ENCODE results near the gene CACNB2. TPM values are rescaled to one million over a fixed set of nuclear protein-coding genes. Genes with fewer than 3 reads are reported as not detected.

CACNB2 gene
- total RNA-seq, 3 donors from 2014 or later, result not detected

DNA sequence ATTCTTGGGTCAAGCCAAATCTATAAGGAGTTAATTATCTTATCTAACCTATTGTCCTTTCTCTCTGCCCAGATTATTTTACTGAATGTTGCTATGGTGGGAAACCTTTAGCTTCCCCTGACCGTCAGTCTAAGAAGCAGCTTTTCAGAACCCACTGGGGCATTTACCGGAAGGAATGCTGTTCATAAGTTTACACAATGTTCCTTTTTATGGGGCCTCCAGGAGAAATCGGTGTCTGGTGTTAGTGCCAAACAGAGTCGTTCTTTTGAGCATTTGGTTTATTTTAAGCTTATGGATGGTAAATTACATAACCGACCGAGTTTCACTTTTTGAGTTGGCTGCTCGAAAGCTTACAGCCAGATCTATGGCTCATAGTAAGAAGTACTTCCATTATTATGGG is 111.9 kb downstream of the CACNB2 start:
- H3K27me3 Mint-ChIP-seq (ENCODE audit: low read depth), result peaks cover 2% of the 10 kb centered on the region
- ATAC-seq (no peak), DNase-seq (no peak)
- H3K4me3 Mint-ChIP-seq, result no peak overlapping the region
- H3K36me3 Mint-ChIP-seq (ENCODE audit: insufficient read depth), result no peaks in the 10 kb centered on the region
- no peaks in the 10 kb centered on the region for H3K4me1 Mint-ChIP-seq (ENCODE audit: low read depth)
- H3K9me3 Mint-ChIP-seq, result no peaks in the 10 kb centered on the region

DNA sequence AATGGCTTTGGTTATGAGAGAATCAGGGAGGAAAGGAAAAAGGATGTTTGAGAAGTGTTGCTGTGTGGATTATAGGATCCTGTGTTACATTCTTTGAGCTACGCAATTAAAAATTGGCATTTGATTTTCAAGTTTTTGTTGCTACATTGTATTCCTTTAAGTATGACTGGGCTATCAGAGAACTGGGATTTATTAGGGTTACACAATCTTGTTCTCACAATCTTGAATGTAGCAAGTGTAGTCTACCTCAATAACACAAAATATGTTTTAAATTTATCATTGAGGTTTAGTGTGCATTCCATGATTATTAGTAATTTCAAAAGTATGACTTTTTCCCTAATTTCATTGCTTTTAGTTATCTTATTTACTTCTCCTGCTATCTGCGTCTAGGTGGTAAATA is 113.9 kb downstream of the CACNB2 start:
- no peak for DNase-seq
- no peaks in the 10 kb centered on the region for H3K4me1 Mint-ChIP-seq (ENCODE audit: low read depth)
- H3K4me3 Mint-ChIP-seq, result no peak overlapping the region
- H3K36me3 Mint-ChIP-seq (ENCODE audit: insufficient read depth), result no peaks in the 10 kb centered on the region
- no peak for ATAC-seq
- H3K9me3 Mint-ChIP-seq, result no peaks in the 10 kb centered on the region
- H3K27me3 Mint-ChIP-seq (ENCODE audit: low read depth), result peaks cover 2% of the 10 kb centered on the region

DNA sequence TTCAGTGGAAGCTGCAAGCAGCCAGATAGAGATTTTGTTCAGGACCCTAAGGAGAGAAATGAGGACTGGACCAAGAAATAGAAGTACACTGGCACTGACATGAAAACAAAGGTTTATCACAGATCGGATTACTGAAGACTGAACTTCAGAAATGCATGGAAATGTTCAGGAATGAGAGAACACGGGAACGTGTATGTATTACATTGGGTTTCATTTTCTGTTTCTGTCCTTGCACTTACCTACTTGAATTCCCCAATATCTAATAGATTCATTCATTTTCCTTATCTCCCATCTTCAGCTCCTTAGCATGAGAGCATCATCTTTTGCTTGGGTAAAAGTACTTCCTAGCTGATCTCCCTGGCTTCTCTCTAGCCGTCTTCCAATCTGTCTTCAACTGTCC is 114.5 kb downstream of the CACNB2 start:
- Mint-ChIP-seq H3K36me3 (ENCODE audit: insufficient read depth) (no peaks in the 10 kb centered on the region), H3K27me3 (ENCODE audit: low read depth) (peaks cover 2% of the 10 kb centered on the region), H3K4me3 (no peak overlapping the region), H3K4me1 (ENCODE audit: low read depth) (no peaks in the 10 kb centered on the region), H3K9me3 (no peaks in the 10 kb centered on the region)
- DNase-seq (no peak), ATAC-seq (no peak)

DNA sequence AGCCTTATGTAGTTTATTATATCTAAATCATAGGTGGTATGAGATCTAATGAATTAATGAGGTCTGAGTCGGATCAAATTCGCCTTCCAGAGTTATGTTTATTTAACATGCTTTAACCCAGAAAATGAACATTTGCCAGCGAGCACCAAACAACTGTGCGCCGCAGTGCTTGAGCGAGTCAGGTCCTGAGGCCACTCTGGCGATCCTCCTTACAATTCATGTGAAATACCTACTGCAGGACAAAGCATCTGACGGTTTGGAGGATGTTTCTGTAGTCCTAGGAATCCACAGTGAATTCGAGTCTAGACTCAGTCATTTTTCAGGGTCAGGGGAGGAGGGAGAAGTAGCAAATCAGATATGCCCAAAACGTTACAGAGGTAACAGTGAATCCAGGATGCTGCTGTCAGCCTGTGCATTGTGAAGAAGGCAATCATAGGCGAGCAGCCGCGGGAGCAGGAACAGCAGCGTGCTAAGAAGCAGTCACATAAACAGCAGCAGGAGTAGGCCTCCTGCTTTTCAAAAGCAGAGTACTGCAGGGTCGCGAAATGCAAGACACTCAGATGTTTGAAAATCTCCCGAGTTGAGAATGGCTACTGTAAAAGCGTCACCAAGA is 120.2 kb downstream of the CACNB2 start:
- no peaks in the 10 kb centered on the region for H3K4me1 Mint-ChIP-seq (ENCODE audit: low read depth)
- DNase-seq (no peak), ATAC-seq (no peak)
- H3K9me3 Mint-ChIP-seq, result no peaks in the 10 kb centered on the region
- peaks cover 2% of the 10 kb centered on the region for H3K27me3 Mint-ChIP-seq (ENCODE audit: low read depth)
- H3K36me3 Mint-ChIP-seq (ENCODE audit: insufficient read depth), result no peaks in the 10 kb centered on the region
- H3K4me3 Mint-ChIP-seq, result no peak overlapping the region

DNA sequence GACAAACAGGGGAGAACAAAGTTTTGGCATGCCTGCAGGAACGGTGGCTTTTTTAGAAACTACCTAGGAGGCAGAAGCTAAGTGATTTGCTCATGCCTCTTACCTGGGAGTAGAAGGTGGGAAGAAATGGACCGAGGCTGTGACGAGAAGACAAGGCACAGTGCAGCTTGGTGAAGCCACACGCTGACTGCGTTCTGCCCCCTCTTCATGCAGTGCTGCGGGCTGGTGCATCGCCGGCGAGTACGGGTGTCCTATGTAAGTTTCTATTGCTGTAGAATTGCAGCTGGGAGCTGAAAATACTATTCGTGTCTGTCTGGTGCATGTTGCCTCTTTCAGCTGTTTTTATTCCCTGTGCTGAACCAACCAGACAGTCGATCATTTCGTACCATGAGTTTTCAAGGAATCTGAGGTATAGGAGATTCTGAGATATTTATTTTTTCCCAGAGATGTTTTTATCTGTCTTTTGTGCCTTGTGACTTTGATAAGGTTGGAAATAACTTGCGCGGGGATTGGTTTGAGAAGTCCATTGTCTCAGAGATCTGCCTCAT is 120.9 kb downstream of the CACNB2 start:
- Mint-ChIP-seq H3K27me3 (ENCODE audit: low read depth) (peaks cover 2% of the 10 kb centered on the region), H3K36me3 (ENCODE audit: insufficient read depth) (no peaks in the 10 kb centered on the region), H3K4me3 (no peak overlapping the region), H3K4me1 (ENCODE audit: low read depth) (no peaks in the 10 kb centered on the region), H3K9me3 (no peaks in the 10 kb centered on the region)
- DNase-seq (no peak), ATAC-seq (no peak)

DNA sequence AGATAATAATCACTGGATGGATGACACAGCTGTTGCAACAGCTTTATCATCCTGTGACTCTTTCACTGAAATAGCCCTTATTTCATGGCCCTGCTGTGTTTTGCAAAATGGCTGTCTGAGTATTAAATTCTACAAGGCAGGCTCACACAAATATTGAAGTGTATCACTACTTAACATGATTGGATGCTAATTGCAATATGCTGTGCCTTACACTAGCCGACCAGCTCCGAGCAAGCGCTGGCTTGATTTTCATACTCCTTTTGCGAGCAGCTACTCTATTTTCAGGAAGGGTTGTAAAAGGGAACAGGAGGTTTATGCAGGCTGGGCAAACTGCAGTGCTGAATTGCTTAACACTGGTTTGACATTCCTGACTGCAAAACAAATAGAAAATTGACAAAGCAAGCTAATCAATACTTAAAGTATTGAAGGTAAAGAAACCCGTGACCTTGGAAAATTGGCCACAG is 121.6 kb downstream of the CACNB2 start:
- no peak for DNase-seq
- Mint-ChIP-seq H3K4me1 (ENCODE audit: low read depth) (no peaks in the 10 kb centered on the region), H3K4me3 (no peak overlapping the region), H3K27me3 (ENCODE audit: low read depth) (peaks cover 2% of the 10 kb centered on the region), H3K9me3 (no peaks in the 10 kb centered on the region), H3K36me3 (ENCODE audit: insufficient read depth) (no peaks in the 10 kb centered on the region)
- ATAC-seq, result no peak

DNA sequence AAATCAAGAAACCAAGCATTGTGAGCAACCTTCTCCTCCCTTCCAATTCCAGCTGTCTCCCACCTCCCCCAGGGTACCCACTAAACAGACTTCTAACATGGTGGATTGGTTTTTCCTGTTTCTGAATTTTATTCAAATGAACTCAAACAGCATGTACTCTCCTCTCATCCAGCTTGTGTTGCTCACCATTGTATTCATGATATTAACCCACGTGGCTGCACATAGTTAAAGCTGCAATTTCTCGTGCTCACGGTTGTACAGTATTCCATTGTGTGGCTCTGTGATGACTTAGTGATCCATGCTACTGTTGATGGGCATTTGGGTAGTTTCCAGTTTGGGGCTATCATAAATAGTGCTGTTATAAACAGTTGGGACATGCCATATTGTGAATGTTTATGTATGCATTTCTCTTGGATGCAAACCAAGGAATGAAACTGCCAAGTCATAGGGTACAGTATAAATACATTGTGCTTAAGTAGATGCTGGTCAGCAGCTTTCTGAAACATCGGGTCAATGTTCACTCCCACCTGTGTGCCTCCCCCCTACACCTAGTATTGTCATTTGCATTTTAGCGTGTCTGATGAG is 124.3 kb downstream of the CACNB2 start:
- Mint-ChIP-seq H3K9me3 (no peaks in the 10 kb centered on the region), H3K4me3 (no peak overlapping the region), H3K36me3 (ENCODE audit: insufficient read depth) (no peaks in the 10 kb centered on the region), H3K27me3 (ENCODE audit: low read depth) (no peaks in the 10 kb centered on the region), H3K4me1 (ENCODE audit: low read depth) (no peaks in the 10 kb centered on the region)
- no peak for ATAC-seq
- DNase-seq, result no peak

DNA sequence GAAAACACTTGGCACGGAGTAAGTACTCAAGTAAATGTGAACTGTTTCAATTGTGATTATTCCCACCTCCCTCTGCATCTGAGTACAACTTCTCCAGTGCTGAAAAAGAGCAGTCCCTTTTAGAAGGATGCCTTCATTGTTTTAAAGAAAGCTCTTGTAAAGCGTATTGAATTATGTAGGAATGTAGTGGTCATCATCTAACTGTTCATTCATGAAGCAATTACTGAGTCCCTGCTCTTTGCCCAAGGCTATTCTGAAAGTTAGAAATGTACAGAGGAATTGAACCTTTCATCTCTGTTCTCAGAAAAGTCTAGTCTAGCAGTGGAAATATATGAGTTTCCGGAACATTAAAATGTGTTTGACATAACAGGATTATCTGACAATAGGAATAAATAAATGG is 127.8 kb downstream of the CACNB2 start:
- Mint-ChIP-seq H3K36me3 (ENCODE audit: insufficient read depth) (no peaks in the 10 kb centered on the region), H3K27me3 (ENCODE audit: low read depth) (no peaks in the 10 kb centered on the region), H3K4me3 (no peak overlapping the region), H3K9me3 (no peaks in the 10 kb centered on the region), H3K4me1 (ENCODE audit: low read depth) (no peaks in the 10 kb centered on the region)
- DNase-seq (no peak), ATAC-seq (no peak)

DNA sequence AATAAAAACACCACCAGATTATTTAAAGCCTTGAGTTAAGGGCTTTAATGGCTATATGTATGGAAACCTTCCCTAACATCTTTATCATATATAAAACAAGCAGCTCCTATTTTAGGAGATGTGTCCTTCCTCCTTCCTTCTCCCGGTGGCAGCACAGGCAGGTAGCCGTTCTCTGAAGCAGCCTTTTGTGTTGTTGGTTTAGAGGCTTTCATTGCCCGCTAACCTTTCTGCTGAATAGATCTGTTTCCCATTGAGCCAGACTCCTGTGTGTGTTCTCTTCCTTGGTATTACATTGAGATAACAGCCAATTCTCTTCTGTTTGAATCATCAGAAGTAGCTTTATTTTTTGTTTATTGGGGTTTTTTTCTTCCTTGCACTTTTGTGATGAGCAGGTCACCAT is 131.3 kb downstream of the CACNB2 start:
- Mint-ChIP-seq H3K36me3 (ENCODE audit: insufficient read depth) (no peaks in the 10 kb centered on the region), H3K27me3 (ENCODE audit: low read depth) (no peaks in the 10 kb centered on the region), H3K9me3 (no peaks in the 10 kb centered on the region), H3K4me1 (ENCODE audit: low read depth) (no peaks in the 10 kb centered on the region), H3K4me3 (no peak overlapping the region)
- DNase-seq, result no peak
- ATAC-seq, result no peak

DNA sequence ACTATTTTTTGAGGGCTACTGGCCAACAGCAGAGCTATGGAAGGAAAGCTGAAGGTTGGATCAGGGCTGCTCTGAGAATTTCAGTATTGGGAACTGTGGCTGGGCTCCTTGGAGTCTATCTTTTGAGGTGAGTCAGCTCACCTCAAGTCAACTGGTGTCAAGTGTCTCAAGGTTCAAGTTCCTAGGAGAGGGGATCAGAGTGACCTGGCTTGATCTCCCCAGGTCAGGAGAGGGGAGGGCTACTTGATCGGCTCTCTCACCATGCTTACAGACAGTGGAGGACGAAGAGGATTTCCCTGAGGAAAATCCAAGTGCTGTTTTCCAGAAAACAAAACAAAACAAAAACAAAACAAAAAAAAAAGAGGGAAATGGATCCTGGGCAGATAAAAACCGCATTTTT is 132.8 kb downstream of the CACNB2 start:
- no peak for DNase-seq
- no peaks in the 10 kb centered on the region for H3K27me3 Mint-ChIP-seq (ENCODE audit: low read depth)
- no peak overlapping the region for H3K4me3 Mint-ChIP-seq
- H3K4me1 Mint-ChIP-seq (ENCODE audit: low read depth), result no peaks in the 10 kb centered on the region
- H3K9me3 Mint-ChIP-seq, result no peaks in the 10 kb centered on the region
- no peak for ATAC-seq
- no peaks in the 10 kb centered on the region for H3K36me3 Mint-ChIP-seq (ENCODE audit: insufficient read depth)

DNA sequence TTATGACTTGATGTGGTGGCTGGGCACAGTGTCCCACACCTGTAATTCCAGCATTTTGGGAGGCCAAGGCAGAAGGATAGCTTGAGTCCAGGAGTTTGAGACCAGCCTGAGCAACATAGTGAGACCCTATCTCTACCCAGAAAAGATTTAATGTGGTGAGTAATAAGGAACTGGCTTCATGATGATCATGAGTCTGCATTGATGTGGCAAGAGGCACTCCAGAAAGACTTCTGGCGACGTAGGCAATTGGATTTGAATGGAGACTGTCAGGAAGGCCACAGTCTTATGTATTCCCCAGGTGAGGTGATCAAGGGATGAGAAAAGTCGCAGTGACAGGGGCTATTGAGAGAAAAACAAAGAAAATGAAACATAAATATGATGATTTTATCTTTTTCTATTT is 138.0 kb downstream of the CACNB2 start:
- Mint-ChIP-seq H3K4me3 (no peak overlapping the region), H3K27me3 (ENCODE audit: low read depth) (no peaks in the 10 kb centered on the region), H3K36me3 (ENCODE audit: insufficient read depth) (no peaks in the 10 kb centered on the region), H3K4me1 (ENCODE audit: low read depth) (no peaks in the 10 kb centered on the region), H3K9me3 (no peaks in the 10 kb centered on the region)
- DNase-seq (no peak), ATAC-seq (no peak)

DNA sequence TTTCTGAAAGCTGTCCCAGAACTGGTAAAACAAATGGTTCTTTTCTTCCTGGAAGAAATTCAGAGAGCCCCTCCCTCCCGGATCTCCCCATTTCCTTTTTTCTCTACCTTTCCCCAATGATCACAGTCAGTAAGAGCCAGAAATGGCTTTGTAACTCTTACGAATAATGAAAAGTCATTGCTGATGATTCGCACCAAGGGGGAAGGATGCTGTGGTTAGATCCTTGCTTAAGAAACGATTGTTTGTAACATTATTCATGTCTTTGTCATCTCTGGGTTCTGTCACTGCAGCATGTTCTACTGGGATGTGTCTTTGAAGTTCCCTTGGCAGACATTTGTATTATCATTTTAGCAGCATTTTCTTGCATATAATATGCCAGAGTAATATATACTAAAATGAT is 138.9 kb downstream of the CACNB2 start:
- DNase-seq (no peak), ATAC-seq (no peak)
- Mint-ChIP-seq H3K4me3 (no peak overlapping the region), H3K4me1 (ENCODE audit: low read depth) (no peaks in the 10 kb centered on the region), H3K27me3 (ENCODE audit: low read depth) (no peaks in the 10 kb centered on the region), H3K36me3 (ENCODE audit: insufficient read depth) (no peaks in the 10 kb centered on the region), H3K9me3 (no peaks in the 10 kb centered on the region)

DNA sequence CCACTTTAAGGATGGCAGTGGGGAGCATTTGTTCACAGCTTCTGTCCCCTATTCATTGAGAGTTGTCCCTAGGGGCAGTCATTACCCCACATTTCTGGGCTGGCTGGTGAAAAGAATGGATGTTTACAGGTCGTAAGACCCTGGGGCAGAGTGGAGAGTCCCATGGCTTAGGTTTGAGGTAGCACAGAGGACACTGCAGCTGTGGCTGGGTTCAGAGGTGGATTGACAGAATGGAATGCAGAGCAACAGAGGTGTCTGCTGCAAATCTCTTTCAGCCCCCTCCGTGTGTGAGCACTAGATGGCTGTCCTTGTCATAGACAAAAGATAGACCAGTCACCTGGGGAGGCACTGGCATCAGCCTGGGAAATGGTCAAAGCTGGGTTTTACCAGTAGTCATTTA is 141.9 kb downstream of the CACNB2 start:
- ATAC-seq, result no peak
- H3K36me3 Mint-ChIP-seq (ENCODE audit: insufficient read depth), result no peaks in the 10 kb centered on the region

DNA sequence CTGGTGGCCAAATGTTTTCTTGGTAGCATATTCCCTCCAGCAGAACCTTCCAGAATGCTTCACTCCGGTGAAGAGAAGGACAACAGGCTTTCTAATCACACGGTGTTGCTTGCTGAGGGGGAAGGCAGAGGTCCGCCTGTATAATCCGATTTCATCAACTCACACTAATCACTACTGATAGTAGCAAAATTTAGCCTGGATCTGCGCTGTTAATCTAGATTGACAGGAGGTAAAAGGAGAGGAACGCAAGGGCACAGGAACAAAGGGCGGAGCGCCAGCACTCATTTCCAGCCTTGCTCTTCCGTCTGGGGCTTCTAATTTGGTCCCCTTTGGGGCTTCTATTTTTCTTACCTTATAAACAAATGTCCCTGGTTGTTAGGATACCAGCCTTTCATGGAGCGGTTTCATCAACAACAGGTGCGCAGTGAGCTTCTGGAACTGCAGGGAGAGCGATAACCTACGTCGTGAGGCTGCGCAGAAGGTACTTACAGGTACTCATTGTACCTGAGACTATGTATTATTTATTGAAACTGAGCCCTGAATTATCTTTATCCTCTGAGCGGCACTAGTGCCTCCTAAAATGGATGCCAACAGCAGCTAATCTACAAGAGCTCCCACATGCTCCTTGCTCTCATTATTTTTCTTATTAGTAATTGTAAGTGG is 150.6 kb downstream of the CACNB2 start:
- Mint-ChIP-seq H3K4me1 (ENCODE audit: low read depth) (no peaks in the 10 kb centered on the region), H3K9me3 (no peaks in the 10 kb centered on the region), H3K4me3 (no peak overlapping the region), H3K27me3 (ENCODE audit: low read depth) (no peaks in the 10 kb centered on the region), H3K36me3 (ENCODE audit: insufficient read depth) (no peaks in the 10 kb centered on the region)
- DNase-seq (no peak), ATAC-seq (no peak)

More for the DNA sequence above, 141.9 kb downstream of the CACNB2 start:
- no peak for DNase-seq
- no peak overlapping the region for H3K4me3 Mint-ChIP-seq
- no peaks in the 10 kb centered on the region for H3K9me3 Mint-ChIP-seq
- H3K27me3 Mint-ChIP-seq (ENCODE audit: low read depth), result no peaks in the 10 kb centered on the region
- H3K4me1 Mint-ChIP-seq (ENCODE audit: low read depth), result no peaks in the 10 kb centered on the region
